GM20000 (cell line): ENCODE results near the gene THNSL1.

Experiments
- DNase-seq: peaks from one replicate; pipeline ENCODE4 v3.0.0; 2012; ENCODE audit warnings: low spot score
- CTCF ChIP-seq: IDR thresholded peaks from 2 replicates; pipeline ENCODE4 v1.5.1; 2012; ENCODE audit warnings: mild to moderate bottlenecking, control low read depth; ENCODE audit errors: extremely low read depth, missing control alignments

Gene THNSL1

GRCh38 chr10:25047591-25048301 is 31.3 kb downstream of the THNSL1 start:
- no peak for TF ChIP-seq CTCF
- no peak for DNase-seq

- TF ChIP-seq CTCF, result no peak
- DNase-seq, result no peak
Measured at GRCh38 chr10:25048450-25048849, 32.0 kb downstream of the THNSL1 start.

- no peak for DNase-seq
- TF ChIP-seq CTCF, result no peak
Measured at GRCh38 chr10:25049966-25050365, 33.6 kb downstream of the THNSL1 start.

GRCh38 chr10:25050402-25050801 is 34.0 kb downstream of the THNSL1 start:
- no peak for DNase-seq
- no peak for TF ChIP-seq CTCF

GRCh38 chr10:25052012-25052411 is 35.6 kb downstream of the THNSL1 start:
- no peak for TF ChIP-seq CTCF
- DNase-seq, result no peak

- no peak for TF ChIP-seq CTCF
- DNase-seq, result no peak
Measured at GRCh38 chr10:25056726-25057125, 40.3 kb downstream of the THNSL1 start.

- no peak for TF ChIP-seq CTCF
- no peak for DNase-seq
Measured at GRCh38 chr10:25057886-25058285, 41.5 kb downstream of the THNSL1 start.
